ENCODE measurements around the gene LNP1. TPM values are rescaled to one million over a fixed set of nuclear protein-coding genes. Genes with fewer than 3 reads are reported as not detected.

The LNP1 gene
- total and polyA plus RNA-seq, 2 donors (not counting 1 experiment from before 2014, with no cell fraction given), result 3.1 to 3.5 TPM

DNA sequence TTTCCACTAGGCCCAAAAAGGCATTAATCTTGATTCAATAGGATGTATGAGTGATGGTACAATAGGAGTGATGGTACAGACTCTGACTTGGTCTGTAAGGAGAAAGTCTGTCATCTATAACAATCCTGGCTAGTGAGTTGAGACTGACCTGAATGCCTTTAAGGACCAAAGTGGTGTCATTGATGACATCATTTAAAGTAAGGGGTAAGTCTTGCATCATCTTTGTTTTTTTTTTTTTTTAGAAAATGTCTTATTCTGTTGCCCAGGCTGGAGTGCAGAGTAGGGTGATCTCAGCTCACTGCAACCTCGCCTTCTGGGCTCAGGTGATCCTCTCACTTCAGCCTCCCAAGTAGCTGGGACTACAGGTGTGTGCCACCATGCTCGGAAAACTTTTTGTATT lies 85.5 kb downstream of the LNP1 start:
- H3K4me1 ChIP-seq (ENCODE audit: control insufficient read depth, extremely low read depth, insufficient read depth, low read length), result no peaks in the 10 kb centered on the region
- TF ChIP-seq, protein P1, sequence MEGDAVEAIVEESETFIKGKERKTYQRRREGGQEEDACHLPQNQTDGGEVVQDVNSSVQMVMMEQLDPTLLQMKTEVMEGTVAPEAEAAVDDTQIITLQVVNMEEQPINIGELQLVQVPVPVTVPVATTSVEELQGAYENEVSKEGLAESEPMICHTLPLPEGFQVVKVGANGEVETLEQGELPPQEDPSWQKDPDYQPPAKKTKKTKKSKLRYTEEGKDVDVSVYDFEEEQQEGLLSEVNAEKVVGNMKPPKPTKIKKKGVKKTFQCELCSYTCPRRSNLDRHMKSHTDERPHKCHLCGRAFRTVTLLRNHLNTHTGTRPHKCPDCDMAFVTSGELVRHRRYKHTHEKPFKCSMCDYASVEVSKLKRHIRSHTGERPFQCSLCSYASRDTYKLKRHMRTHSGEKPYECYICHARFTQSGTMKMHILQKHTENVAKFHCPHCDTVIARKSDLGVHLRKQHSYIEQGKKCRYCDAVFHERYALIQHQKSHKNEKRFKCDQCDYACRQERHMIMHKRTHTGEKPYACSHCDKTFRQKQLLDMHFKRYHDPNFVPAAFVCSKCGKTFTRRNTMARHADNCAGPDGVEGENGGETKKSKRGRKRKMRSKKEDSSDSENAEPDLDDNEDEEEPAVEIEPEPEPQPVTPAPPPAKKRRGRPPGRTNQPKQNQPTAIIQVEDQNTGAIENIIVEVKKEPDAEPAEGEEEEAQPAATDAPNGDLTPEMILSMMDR (conservative IDR thresholded peaks at IDR 0.05 in 1 of 2, IDR thresholded peaks at IDR 0.05 in 1 of 2; ENCODE audit: low read depth in 1 of 2, low read length in 2 of 2), result no peak
- no peak for TF ChIP-seq EZH2 (IDR thresholded peaks at IDR 0.05; ENCODE audit: low read length, missing control alignments)
- H3K4me2 ChIP-seq (ENCODE audit: extremely low read depth, insufficient read depth, low read length), result no peak overlapping the region
- H3K36me3 ChIP-seq (ENCODE audit: control insufficient read depth, insufficient read depth, low read length), result no peaks in the 10 kb centered on the region
- H3K27me3 ChIP-seq (ENCODE audit: control insufficient read depth, insufficient read depth, low read length), result peaks cover 5% of the 10 kb centered on the region
- no peaks in the 10 kb centered on the region for H3K9me3 ChIP-seq (ENCODE audit: control insufficient read depth, insufficient read depth, low read depth, low read length)
- DNase-seq (ENCODE audit: low read depth in 2 of 2), result no peak
- no peak overlapping the region for H3K9ac ChIP-seq (ENCODE audit: insufficient read depth, low read length)
- no peak overlapping the region for H3K27ac ChIP-seq (ENCODE audit: insufficient read depth, low read length)
- H3K79me2 ChIP-seq (ENCODE audit: control insufficient read depth, insufficient read depth, low read length), result no peaks in the 10 kb centered on the region
- no peaks in the 10 kb centered on the region for H4K20me1 ChIP-seq (ENCODE audit: control insufficient read depth, extremely low read depth, insufficient read depth, low read length)
- no peak overlapping the region for H2AFZ ChIP-seq (ENCODE audit: low read length)
- no peak overlapping the region for H3K4me3 ChIP-seq (replicated peaks in 1 of 4; ENCODE audit: control extremely low read depth in 1 of 4, insufficient read depth in 1 of 4, low read depth in 3 of 4, low read length in 4 of 4)

GRCh38 chr3:100489118-100489517 lies 87.8 kb downstream of the LNP1 start:
- H3K9ac ChIP-seq (ENCODE audit: insufficient read depth, low read length), result no peak overlapping the region
- H3K9me3 ChIP-seq (ENCODE audit: control insufficient read depth, insufficient read depth, low read depth, low read length), result no peaks in the 10 kb centered on the region
- TF ChIP-seq EZH2 (IDR thresholded peaks at IDR 0.05; ENCODE audit: low read length, missing control alignments), result no peak
- TF ChIP-seq, protein P1 (conservative IDR thresholded peaks at IDR 0.05 in 1 of 2, IDR thresholded peaks at IDR 0.05 in 1 of 2; ENCODE audit: low read depth in 1 of 2, low read length in 2 of 2), result no peak
- no peak overlapping the region for H3K27ac ChIP-seq (ENCODE audit: insufficient read depth, low read length)
- no peaks in the 10 kb centered on the region for H3K36me3 ChIP-seq (ENCODE audit: control insufficient read depth, insufficient read depth, low read length)
- no peak for DNase-seq (ENCODE audit: low read depth in 2 of 2)
- H2AFZ ChIP-seq (ENCODE audit: low read length), result no peak overlapping the region
- no peak overlapping the region for H3K4me3 ChIP-seq (replicated peaks in 1 of 4; ENCODE audit: control extremely low read depth in 1 of 4, insufficient read depth in 1 of 4, low read depth in 3 of 4, low read length in 4 of 4)
- no peaks in the 10 kb centered on the region for H3K4me1 ChIP-seq (ENCODE audit: control insufficient read depth, extremely low read depth, insufficient read depth, low read length)
- H3K4me2 ChIP-seq (ENCODE audit: extremely low read depth, insufficient read depth, low read length), result no peak overlapping the region
- H3K27me3 ChIP-seq (ENCODE audit: control insufficient read depth, insufficient read depth, low read length), result no peaks in the 10 kb centered on the region
- no peaks in the 10 kb centered on the region for H3K79me2 ChIP-seq (ENCODE audit: control insufficient read depth, insufficient read depth, low read length)
- H4K20me1 ChIP-seq (ENCODE audit: control insufficient read depth, extremely low read depth, insufficient read depth, low read length), result no peaks in the 10 kb centered on the region

DNA sequence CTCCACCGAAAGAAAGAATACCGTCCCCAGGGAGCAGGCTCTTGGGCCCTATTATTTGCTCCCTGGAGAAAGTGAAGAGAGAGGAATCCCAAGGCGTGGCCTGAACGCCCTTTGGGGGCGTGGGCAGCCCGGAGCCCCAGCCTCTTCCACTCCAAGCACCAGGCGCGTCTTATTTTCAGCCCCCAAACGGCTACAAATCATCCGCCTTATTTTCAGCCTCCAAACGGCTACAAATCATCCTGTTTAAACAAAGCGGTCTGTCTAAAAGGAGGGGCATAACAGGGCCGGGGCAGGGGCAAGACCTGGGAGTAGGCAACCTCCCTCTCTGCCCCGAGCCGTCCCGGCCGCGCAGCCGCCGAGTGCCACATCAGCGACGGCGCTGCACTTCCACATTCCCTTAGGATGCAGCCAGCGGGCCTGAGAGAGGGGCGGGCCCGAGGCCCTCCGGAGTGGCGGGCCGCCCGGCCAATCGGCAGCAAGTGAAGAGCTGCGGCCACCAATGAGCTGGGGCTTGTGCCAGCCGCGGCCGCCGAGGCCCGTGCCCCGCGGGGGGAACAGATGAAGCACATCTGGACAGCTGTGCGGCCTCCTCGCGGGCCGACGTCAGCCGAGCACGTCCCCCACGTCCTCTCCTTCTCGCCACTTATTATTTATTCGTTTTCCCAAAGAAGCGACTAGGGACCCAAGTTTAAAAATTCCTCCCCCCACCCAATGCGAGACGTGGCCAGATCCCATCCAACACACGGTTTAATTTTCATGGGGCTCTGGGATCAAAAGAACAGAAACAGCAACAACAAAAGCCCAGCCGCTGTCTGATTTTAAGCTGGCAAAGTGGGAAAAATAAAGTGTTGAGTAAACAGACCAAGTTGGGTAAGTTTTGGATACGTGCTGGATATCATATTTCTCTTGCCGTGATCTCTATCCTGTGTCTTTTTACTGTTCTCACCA lies 91.0 kb downstream of the LNP1 start, which contains the start of gene TMEM45A:
Gene TMEM45A (plus strand): TSS at position 561 of the 948 bp plus-strand sequence. CDS start 62,593 bp downstream, outside the sequence.
- peak within 1 kb of the TSS; percentile 86 for H3K9ac ChIP-seq (ENCODE audit: insufficient read depth, low read length)
- peak within 1 kb of the TSS; percentile 54 to 78 (median 64) for H3K4me3 ChIP-seq (replicated peaks in 1 of 4; ENCODE audit: control extremely low read depth in 1 of 4, insufficient read depth in 1 of 4, low read depth in 3 of 4, low read length in 4 of 4)
- H3K36me3 ChIP-seq (ENCODE audit: control insufficient read depth, insufficient read depth, low read length), result no peaks in the 10 kb centered on the region
- H3K27me3 ChIP-seq (ENCODE audit: control insufficient read depth, insufficient read depth, low read length), result no peaks in the 10 kb centered on the region
- no peaks in the 10 kb centered on the region for H4K20me1 ChIP-seq (ENCODE audit: control insufficient read depth, extremely low read depth, insufficient read depth, low read length)
- no peaks in the 10 kb centered on the region for H3K9me3 ChIP-seq (ENCODE audit: control insufficient read depth, insufficient read depth, low read depth, low read length)
- H3K4me2 ChIP-seq (ENCODE audit: extremely low read depth, insufficient read depth, low read length), result peak within 1 kb of the TSS; percentile 82
- H3K27ac ChIP-seq (ENCODE audit: insufficient read depth, low read length), result peak within 1 kb of the TSS; percentile 89
- no peaks in the 10 kb centered on the region for H3K79me2 ChIP-seq (ENCODE audit: control insufficient read depth, insufficient read depth, low read length)
- peak; percentile 96 to 97 for DNase-seq (ENCODE audit: low read depth in 2 of 2)
- no peaks in the 10 kb centered on the region for H3K4me1 ChIP-seq (ENCODE audit: control insufficient read depth, extremely low read depth, insufficient read depth, low read length)
- H2AFZ ChIP-seq (ENCODE audit: low read length), result peak within 1 kb of the TSS; percentile 73
- TF ChIP-seq EZH2 (IDR thresholded peaks at IDR 0.05; ENCODE audit: low read length, missing control alignments), result no peak
- TF ChIP-seq, protein P1 (conservative IDR thresholded peaks at IDR 0.05 in 1 of 2, IDR thresholded peaks at IDR 0.05 in 1 of 2; ENCODE audit: low read depth in 1 of 2, low read length in 2 of 2), result no peak

Data from fibroblast of lung (primary cell).